K562 (cell line): Measurements from ENCODE around the gene OR52K1. TPM values are rescaled to one million over a fixed set of nuclear protein-coding genes. Genes with fewer than 3 reads are reported as not detected.

Experiments used
- ATAC-seq: fragments of 200-7000 bp; cut with Tn5 transposase; 3 replicates; pipeline ENCODE4 v1.9.1; 2020; ENCODE audit warnings: moderate library complexity
- BruUV-seq: library from RNA; stranded (reverse); fragments of 400-500 nt; replicated peaks from 2 replicates; lab custom pipeline; 2021; lab: Mats Ljungman, UMichigan
- CTCF ChIA-PET: fragments of 300-600 bp; formaldehyde crosslinking; extraction: SDS; loops from one replicate; lab custom pipeline; 2021; ENCODE audit warnings: low intra/inter-chr PET ratio; lab: Yijun Ruan, JAX
- POLR2A ChIA-PET: fragments of 300-600, 350-650 bp; sonication (Branson Sonifier 250); formaldehyde crosslinking; extraction: SDS; loops from one replicate; lab custom pipeline; 2021; ENCODE audit warnings: antibody characterized with exemption, inconsistent platforms; lab: Yijun Ruan, JAX
- DNase-seq, 4 experiments: peaks; one replicate each; pipeline versions ENCODE4 v3.0.0 to v3.0.0-alpha.2; 2011 to 2018; ENCODE audit warnings: low spot score in 3 of 4, mixed read lengths in 3 of 4; ENCODE audit errors: extremely low read depth in 1 of 4
- FAIRE-seq: peaks from 2 replicates; lab custom pipeline; 2011; peaks lifted over from hg19 to GRCh38; lab: Jason Lieb, UNC
- H2AFZ ChIP-seq: 2 replicates; pipeline ENCODE4 v1.6.0; 2011; ENCODE audit warnings: low read depth, low read length, control low read depth, inconsistent platforms
- H3K27ac ChIP-seq: fragments of 200-600 bp; 3 replicates; pipeline ENCODE4 v1.8.0; 2011; ENCODE audit warnings: low read depth, mild to moderate bottlenecking, control low read depth, inconsistent platforms, low read length, moderate library complexity, mixed read lengths; ENCODE audit errors: extremely low read depth
- H3K27me3 ChIP-seq, 2 experiments: fragments of 300-600 bp in 1 of 2; 2 replicates in 1 of 2; 3 replicates in 1 of 2; pipeline versions ENCODE4 v1.6.0 to v1.8.0; 2011; ENCODE audit warnings: inconsistent platforms in 2 of 2, low read length in 2 of 2, mild to moderate bottlenecking in 1 of 2, mixed read lengths in 1 of 2, moderate library complexity in 1 of 2; ENCODE audit not compliant: control insufficient read depth in 2 of 2, insufficient read depth in 2 of 2
- H3K36me3 ChIP-seq: fragments of 300-600 bp; 3 replicates; pipeline ENCODE4 v1.8.0; 2011; ENCODE audit warnings: mild to moderate bottlenecking, low read length, inconsistent platforms; ENCODE audit not compliant: control insufficient read depth, insufficient read depth
- H3K4me1 ChIP-seq, 2 experiments: fragments of 200-600 bp in 1 of 2; replicated peaks in 1 of 2; 2 replicates in 1 of 2; 3 replicates in 1 of 2; pipeline versions ENCODE4 v1.5.1 to v1.8.0; 2011; ENCODE audit warnings: inconsistent platforms in 2 of 2, low read length in 2 of 2, mild to moderate bottlenecking in 1 of 2, mixed read lengths in 1 of 2, moderate library complexity in 1 of 2; ENCODE audit not compliant: control insufficient read depth in 2 of 2, insufficient read depth in 2 of 2
- H3K4me2 ChIP-seq: 2 replicates; pipeline ENCODE4 v1.6.1; 2011; ENCODE audit warnings: low read length, control low read depth, inconsistent platforms, mixed read lengths; ENCODE audit not compliant: insufficient read depth
- H3K4me3 ChIP-seq: fragments of 200-600 bp; sonication (generic), shearing (Covaris generic); 2 replicates; pipeline ENCODE4 v1.5.1; 2016; ENCODE audit warnings: control low read depth, inconsistent platforms
- H3K79me2 ChIP-seq: fragments of 200-600 bp; 3 replicates; pipeline ENCODE4 v1.8.0; 2011; ENCODE audit warnings: low read length, inconsistent platforms; ENCODE audit not compliant: control insufficient read depth, insufficient read depth
- H3K9ac ChIP-seq, 2 experiments: 2 replicates each; pipeline versions ENCODE4 v1.6.0 to v1.6.1; 2011; ENCODE audit warnings: low read depth in 2 of 2, low read length in 2 of 2, control low read depth in 1 of 2, inconsistent platforms in 1 of 2, mild to moderate bottlenecking in 1 of 2, mixed read lengths in 1 of 2; ENCODE audit not compliant: insufficient read depth in 1 of 2
- H3K9me1 ChIP-seq: one replicate; pipeline ENCODE4 v1.6.0; 2011; ENCODE audit warnings: inconsistent platforms, mild to moderate bottlenecking, low read length, moderate library complexity; ENCODE audit not compliant: control insufficient read depth, insufficient read depth
- H3K9me3 ChIP-seq: replicated peaks from 2 replicates; pipeline ENCODE4 v1.5.1; 2011; ENCODE audit warnings: low read depth, low read length, inconsistent platforms; ENCODE audit not compliant: control insufficient read depth, insufficient read depth
- H4K20me1 ChIP-seq: replicated peaks from 2 replicates; pipeline ENCODE4 v1.6.1; 2011; ENCODE audit warnings: low read length, inconsistent platforms, mixed read lengths; ENCODE audit not compliant: control insufficient read depth, insufficient read depth
- ARHGAP35 ChIP-seq: fragments of 450-650 bp; IDR thresholded peaks from 2 replicates; pipeline ENCODE4 v1.6.1; 2018; ENCODE audit not compliant: partially characterized antibody
- ATF1 ChIP-seq, 2 experiments: fragments of 450-650 bp in 1 of 2; IDR thresholded peaks; 2 replicates each; pipeline ENCODE4 v1.6.1; 2016; ENCODE audit warnings: missing compliant biosample characterization in 1 of 2, missing genetic modification characterization in 1 of 2
- CBFA2T2 ChIP-seq: fragments of 450-650 bp; conservative IDR thresholded peaks from 2 replicates; pipeline ENCODE4 v1.6.1; 2017; ENCODE audit warnings: mild to moderate bottlenecking
- CBX3 ChIP-seq, 2 experiments: IDR thresholded peaks; 1 replicate in 1 of 2; 2 replicates in 1 of 2; pipeline ENCODE4 v1.6.1; 2012; ENCODE audit warnings: inconsistent platforms in 2 of 2, low read length in 2 of 2, borderline replicate concordance in 1 of 2, control low read depth in 1 of 2
- CBX8 ChIP-seq: fragments of 200-600 bp; sonication (generic); IDR thresholded peaks from 2 replicates; pipeline ENCODE4 v1.6.1; 2012; ENCODE audit warnings: borderline replicate concordance, mixed run types, low read depth, mild to moderate bottlenecking, moderate library complexity, mixed read lengths, low read length, control low read depth, inconsistent platforms; ENCODE audit not compliant: poor library complexity, severe bottlenecking; ENCODE audit errors: extremely low read depth
- COPS2 ChIP-seq: fragments of 450-650 bp; conservative IDR thresholded peaks from 2 replicates; pipeline ENCODE4 v1.6.1; 2016; ENCODE audit warnings: mild to moderate bottlenecking, moderate library complexity
- CTBP1 ChIP-seq: fragments of 450-650 bp; IDR thresholded peaks from 2 replicates; pipeline ENCODE4 v1.6.1; 2016; ENCODE audit warnings: borderline replicate concordance
- ESRRB ChIP-seq: fragments of 250-450 bp; sonication (Bioruptor Pico); IDR thresholded peaks from 2 replicates; pipeline ENCODE4 v1.5.0; 2020; ENCODE audit warnings: mild to moderate bottlenecking, moderate library complexity, borderline replicate concordance
- HBP1 ChIP-seq: fragments of 450-650 bp; formaldehyde crosslinking; IDR thresholded peaks from 2 replicates; pipeline ENCODE4 v1.4.0; 2022; ENCODE audit warnings: missing genetic modification characterization
- HDAC3 ChIP-seq: fragments of 450-650 bp; IDR thresholded peaks from 2 replicates; pipeline ENCODE4 v1.6.1; 2018; ENCODE audit warnings: borderline replicate concordance, mild to moderate bottlenecking, moderate library complexity; ENCODE audit not compliant: partially characterized antibody
- IRF2 ChIP-seq: sonication (generic); formaldehyde crosslinking; IDR thresholded peaks from 2 replicates; pipeline ENCODE4 v1.8.1; 2022; ENCODE audit warnings: mild to moderate bottlenecking, missing genetic modification reagents
- MLX ChIP-seq, 2 experiments: fragments of 450-650 bp in 1 of 2; sonication (generic) in 1 of 2; formaldehyde crosslinking; conservative IDR thresholded peaks; 2 replicates each; pipeline versions ENCODE4 v1.4.0 to v1.8.1; 2020 to 2022; ENCODE audit warnings: mild to moderate bottlenecking in 1 of 2, missing genetic modification reagents in 1 of 2
- NR3C1 ChIP-seq: sonication (generic); formaldehyde crosslinking; IDR thresholded peaks from 2 replicates; pipeline ENCODE4 v1.8.1; 2022; ENCODE audit warnings: missing genetic modification reagents
- TAL1 ChIP-seq: fragments of 450-650 bp; IDR thresholded peaks from 2 replicates; pipeline ENCODE4 v1.6.1; 2016; ENCODE audit warnings: mild to moderate bottlenecking
- ZNF586 ChIP-seq: fragments of 450-650 bp; formaldehyde crosslinking; conservative IDR thresholded peaks from 2 replicates; pipeline ENCODE4 v1.4.0; 2020; ENCODE audit warnings: mild to moderate bottlenecking, moderate library complexity
- in situ Hi-C: fragments of 300-500 bp; cut with MboI; formaldehyde crosslinking; loops from 4 replicates; pipeline ENCODE4 v1.15.0; 2018; ENCODE audit warnings: inconsistent platforms, mixed read lengths
- intact Hi-C: fragments of 100-400 bp; cut with micrococcal nuclease; formaldehyde crosslinking; loops from 2 replicates; pipeline ENCODE4 v1.14.2; 2022
- polyA plus RNA-seq, 8 experiments: library from polyadenylated mRNA; depleted of rRNA in 4 of 8; stranded (reverse) in 5 of 8; unstranded in 3 of 8; fragments of >200 nt; fragmentation: Nextera tagmentation in 2 of 8; fragmentation: Illumina TruSeq in 1 of 8; extraction: Ambion mirVana in 2 of 8; extraction: Trizol in 1 of 8; gene quantifications; 2 replicates each; pipeline versions ENCODE4 v1.2.1 to v1.2.3, GENCODE V29; 2011 to 2014; ENCODE audit warnings: inconsistent platforms in 1 of 8, missing spikeins in 1 of 8
- total RNA-seq, 7 experiments: library from RNA; depleted of rRNA in 6 of 7; stranded (reverse); fragments of >200 nt in 6 of 7; fragmentation: Illumina TruSeq in 2 of 7; extraction: Trizol in 2 of 7; gene quantifications; 2 replicates each; pipeline versions ENCODE4 v1.2.1 to v1.2.3, GENCODE V29; 2011 to 2021; ENCODE audit warnings: low replicate concordance in 1 of 7

The OR52K1 gene
- total and polyA plus RNA-seq, 9 of the 15 experiments (the other 6 are each of a cell fraction or from before 2014, with no cell fraction given): not detected

GRCh38 chr11:4466131-4466870 lies 16.1 kb upstream of the OR52K1 start (continued):
- TF ChIP-seq ESRRB (CRISPR knock-in tag) (no peak), TAL1 (no peak), ARHGAP35 (no peak), HBP1 (no peak), ATF1 (CRISPR knock-in tag; IDR thresholded peaks at IDR 0.05) (no peak), ATF1 (tag; IDR thresholded peaks at IDR 0.05) (no peak), CTBP1 (no peak), CBX3 (IDR thresholded peaks at IDR 0.05; ENCODE audit: borderline replicate concordance in 1 of 2, low read length in 2 of 2) (no peak)

- Histone ChIP-seq H3K9me3 (no peaks in the 10 kb centered on the region), H2AFZ (no peak overlapping the region), H3K9me1 (no peaks in the 10 kb centered on the region), H3K36me3 (no peaks in the 10 kb centered on the region), H3K9ac (no peak overlapping the region), H4K20me1 (no peaks in the 10 kb centered on the region), H3K4me3 (no peak overlapping the region), H3K27me3 (peaks cover 0 to 9% of the 10 kb centered on the region in 2 experiments; a peak in 2 of 5 replicates), H3K4me2 (no peak overlapping the region), H3K27ac (no peak overlapping the region), H3K4me1 (no peaks in the 10 kb centered on the region), H3K79me2 (no peaks in the 10 kb centered on the region)
- no TSS peak for BruUV-seq
- in situ Hi-C loops (no loop called here), intact Hi-C loops (no loop called here)
- CTCF ChIA-PET: no interaction called here
- POLR2A ChIA-PET: no interaction called here
- TF ChIP-seq ZNF586 (no peak), CBFA2T2 (no peak), COPS2 (no peak), CBX8 (no peak), MLX (CRISPR knock-in tag; conservative IDR thresholded peaks at IDR 0.05) (no peak), HDAC3 (no peak), NR3C1 (CRISPR knock-in tag) (no peak), IRF2 (CRISPR knock-in tag) (no peak)
- no peak for ATAC-seq
- no peak for FAIRE-seq
- DNase-seq: no peak
These were observed 15.5 kb upstream of the OR52K1 start for GRCh38 chr11:4466871-4467442.
